ENCODE measurements around the gene FAM83G.
"Not testable (repeated sequence)": the region's sequence is repeated elsewhere in the genome, so short reads cannot be mapped to it uniquely, and the experiment has no call there.

The FAM83G gene, protein sequence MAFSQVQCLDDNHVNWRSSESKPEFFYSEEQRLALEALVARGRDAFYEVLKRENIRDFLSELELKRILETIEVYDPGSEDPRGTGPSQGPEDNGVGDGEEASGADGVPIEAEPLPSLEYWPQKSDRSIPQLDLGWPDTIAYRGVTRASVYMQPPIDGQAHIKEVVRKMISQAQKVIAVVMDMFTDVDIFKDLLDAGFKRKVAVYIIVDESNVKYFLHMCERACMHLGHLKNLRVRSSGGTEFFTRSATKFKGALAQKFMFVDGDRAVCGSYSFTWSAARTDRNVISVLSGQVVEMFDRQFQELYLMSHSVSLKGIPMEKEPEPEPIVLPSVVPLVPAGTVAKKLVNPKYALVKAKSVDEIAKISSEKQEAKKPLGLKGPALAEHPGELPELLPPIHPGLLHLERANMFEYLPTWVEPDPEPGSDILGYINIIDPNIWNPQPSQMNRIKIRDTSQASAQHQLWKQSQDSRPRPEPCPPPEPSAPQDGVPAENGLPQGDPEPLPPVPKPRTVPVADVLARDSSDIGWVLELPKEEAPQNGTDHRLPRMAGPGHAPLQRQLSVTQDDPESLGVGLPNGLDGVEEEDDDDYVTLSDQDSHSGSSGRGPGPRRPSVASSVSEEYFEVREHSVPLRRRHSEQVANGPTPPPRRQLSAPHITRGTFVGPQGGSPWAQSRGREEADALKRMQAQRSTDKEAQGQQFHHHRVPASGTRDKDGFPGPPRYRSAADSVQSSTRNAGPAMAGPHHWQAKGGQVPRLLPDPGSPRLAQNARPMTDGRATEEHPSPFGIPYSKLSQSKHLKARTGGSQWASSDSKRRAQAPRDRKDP

DNA sequence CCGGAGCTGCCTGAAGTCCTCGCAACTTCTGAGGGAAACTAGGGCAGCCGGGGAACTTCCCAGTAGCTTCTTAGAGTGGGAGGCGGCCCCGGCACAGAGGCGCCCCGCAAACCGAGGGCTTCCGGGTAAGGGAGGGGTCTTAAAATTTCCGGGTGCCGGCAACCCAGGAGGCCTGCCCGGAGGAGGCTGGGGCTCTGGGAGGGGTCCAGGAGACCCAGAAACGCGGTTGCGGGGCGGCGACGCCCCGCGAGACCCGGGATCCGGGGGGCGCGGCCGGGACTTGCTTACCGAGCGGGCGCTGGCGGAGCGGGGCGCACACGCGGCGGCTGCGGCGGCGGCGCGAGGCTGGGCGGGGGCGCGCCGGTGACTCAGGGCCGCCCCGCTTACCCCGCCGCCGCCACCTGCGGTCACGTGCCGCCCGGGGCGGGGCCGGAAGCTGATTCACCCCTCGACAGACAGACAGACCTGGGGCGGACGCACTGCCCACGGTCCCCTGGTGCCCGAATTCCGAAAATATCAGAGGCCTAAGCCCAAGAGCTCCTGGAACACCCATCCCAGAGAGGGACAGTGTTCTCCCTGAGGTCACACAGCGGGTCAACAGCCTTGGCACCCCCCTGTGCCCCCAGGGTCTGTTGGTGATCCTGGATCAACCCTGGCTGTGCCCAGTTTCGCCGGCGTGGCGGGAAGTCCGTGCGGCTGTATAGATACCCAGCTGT, at the start of gene FAM83G:
Gene FAM83G (minus strand): TSS at position 344 of the 716 bp plus-strand sequence. CDS start 723 bp downstream, outside the sequence.
- peak; percentile 70 to 89 (median 82) for DNase-seq (ENCODE audit: low read depth in 4 of 4, low spot score in 1 of 4)

DNA sequence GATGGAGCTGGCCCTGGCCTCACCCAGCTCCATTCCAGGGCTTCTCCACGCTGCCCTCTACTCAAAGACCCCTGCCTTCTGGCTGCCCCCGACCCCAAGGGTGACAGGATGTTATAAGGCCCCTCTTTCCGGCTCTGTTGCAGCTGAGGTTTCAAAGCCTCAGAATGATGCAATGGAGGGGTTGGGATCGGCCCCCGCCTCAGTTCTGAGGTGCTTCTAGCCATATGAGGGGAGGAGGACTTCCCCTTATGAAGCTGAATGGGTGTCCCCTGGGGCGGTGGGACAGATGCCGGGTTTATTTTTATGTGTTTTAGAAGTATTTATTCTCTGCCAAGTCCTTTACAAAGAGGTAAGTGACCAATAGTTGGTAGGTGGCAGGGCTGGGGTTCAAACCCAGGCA, 44.3 kb upstream of the FAM83G start:
- DNase-seq (ENCODE audit: low read depth in 4 of 4, low spot score in 1 of 4), result not testable (repeated sequence)

DNA sequence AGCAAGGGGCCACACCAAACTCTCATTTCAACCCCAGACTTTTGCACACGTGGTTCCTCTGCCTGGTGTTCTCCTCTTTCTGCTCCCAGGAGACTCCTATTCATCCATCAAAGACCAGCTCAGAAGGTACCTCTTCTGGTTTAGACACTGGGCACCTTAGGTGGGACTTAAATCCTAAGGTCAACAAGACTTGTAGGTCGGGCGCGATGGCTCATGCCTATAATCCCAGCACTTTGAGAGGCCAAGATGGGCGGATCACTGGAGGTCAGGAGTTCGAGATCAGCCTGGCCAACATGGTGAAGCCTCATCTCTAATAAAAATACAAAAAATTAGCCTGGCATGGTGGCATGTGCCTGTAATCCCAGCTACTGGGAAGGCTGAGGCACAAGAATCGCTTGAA, 42.9 kb upstream of the FAM83G start:
- not testable (repeated sequence) for DNase-seq (ENCODE audit: low read depth in 4 of 4, low spot score in 1 of 4)

DNA sequence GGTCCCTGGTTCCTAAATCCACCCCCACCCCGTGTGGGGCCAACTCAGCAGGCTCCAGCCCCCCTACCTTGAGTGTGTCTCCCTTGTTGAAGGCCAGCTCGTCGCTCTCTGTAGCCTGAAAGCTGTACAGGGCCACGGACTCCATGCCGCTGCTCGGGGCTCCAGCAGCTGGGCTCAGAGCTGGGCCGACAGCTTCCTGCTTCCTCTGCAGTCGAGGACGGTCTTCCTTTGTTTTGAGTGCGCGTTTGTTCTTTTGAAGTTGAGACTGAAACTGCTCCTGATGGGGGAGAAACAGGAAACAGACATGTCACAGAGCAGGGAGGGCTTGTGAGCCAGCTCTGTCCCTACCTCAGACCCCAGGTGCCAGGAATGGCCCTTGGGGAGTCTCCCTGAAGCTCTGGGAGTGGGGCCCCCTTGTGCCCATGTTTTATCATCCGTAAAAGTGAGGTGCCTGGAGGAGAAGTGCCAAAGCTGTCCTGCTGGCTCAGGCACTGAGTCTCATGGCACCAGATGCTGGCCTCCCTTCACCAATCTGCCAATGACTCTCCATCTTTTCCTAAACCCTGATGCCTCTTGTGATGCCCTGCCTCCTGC, 42.3 kb upstream of the FAM83G start, which contains the start of gene GRAP:
Gene GRAP (minus strand): TSS at position 176 of the 594 bp plus-strand sequence. CDS start 31 bp downstream, at position 145.
- not testable (repeated sequence) for DNase-seq (ENCODE audit: low read depth in 4 of 4, low spot score in 1 of 4)

DNA sequence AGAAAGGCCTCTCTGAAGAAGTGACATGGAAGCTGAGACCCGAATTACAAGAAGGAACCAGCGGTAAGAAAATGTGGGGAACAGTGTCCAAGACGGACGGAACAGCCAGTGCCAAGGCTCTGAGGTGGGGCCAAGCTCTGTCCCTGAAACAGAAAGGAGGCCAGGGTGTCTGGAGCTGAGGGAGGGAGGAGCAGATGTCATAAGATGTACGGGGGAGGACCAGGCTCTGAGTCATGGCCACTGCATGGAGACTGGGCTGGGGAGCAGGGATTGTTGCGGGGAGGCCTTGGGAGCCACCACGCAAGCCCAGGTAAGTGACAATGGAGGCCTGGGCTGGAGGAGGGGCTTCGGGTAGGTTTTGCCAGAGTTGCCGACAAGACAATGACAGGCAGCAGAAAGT, 40.1 kb upstream of the FAM83G start:
- not testable (repeated sequence) for DNase-seq (ENCODE audit: low read depth in 4 of 4, low spot score in 1 of 4)

DNA sequence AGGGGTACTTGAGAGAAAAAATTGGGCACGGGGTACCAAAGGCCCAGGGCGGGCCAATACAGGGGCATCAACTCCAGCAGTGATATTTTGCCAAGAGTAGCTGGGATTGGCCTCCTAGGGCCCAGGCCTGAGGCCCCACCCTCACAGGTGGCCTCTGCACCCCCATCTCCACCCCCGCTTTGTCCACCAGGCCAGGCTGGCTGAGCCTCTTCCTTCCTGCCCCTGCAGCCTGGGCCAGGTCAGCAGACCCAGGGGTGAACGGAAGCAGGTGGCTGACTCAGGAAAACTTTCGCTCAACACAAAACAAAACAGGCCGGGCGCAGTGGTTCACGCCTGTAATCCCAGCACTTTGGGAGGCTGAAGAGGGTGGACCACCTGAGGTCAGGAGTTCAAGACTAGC, 38.5 kb upstream of the FAM83G start:
- not testable (repeated sequence) for DNase-seq (ENCODE audit: low read depth in 4 of 4, low spot score in 1 of 4)

DNA sequence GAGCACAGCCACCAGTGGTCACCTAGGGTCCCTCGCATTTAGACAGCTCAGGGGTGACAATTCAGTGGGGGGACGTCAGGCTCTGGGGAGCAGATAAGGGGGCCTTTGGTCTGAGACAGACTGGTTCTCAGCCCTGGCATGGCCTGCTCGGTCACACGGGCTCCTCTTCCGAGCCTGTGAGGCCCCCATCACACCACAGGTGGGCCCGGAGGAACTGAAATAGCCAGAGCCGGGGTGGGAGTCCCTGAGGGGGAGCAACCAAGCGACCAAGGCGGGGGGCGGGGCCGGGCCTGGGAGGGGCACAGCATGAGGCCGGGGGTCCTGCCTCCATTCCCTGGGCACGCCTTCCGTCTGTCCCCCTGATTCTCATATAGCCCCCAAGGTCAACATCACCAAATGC, 37.8 kb upstream of the FAM83G start:
- not testable (repeated sequence) for DNase-seq (ENCODE audit: low read depth in 4 of 4, low spot score in 1 of 4)

DNA sequence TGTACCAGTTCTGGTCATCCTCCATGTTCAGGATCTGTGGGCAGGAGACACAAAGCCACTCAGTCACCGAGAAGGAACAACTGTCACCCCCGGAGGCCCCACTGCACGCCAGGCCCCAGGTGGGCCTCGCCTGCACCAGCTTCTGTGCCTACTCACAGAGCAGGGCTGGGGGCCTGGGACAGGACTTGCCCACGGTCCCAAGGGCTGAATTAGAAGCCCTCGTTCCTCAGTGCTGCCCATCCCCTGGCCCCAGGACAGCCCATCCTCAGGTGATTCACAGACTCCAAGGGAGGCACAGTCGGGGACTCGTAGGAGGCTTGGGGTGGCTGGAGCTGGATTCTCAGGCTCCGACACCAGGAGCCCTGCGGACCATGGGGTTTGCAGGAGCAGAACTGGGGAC, 37.3 kb upstream of the FAM83G start:
- DNase-seq (ENCODE audit: low read depth in 4 of 4, low spot score in 1 of 4), result not testable (repeated sequence)

DNA sequence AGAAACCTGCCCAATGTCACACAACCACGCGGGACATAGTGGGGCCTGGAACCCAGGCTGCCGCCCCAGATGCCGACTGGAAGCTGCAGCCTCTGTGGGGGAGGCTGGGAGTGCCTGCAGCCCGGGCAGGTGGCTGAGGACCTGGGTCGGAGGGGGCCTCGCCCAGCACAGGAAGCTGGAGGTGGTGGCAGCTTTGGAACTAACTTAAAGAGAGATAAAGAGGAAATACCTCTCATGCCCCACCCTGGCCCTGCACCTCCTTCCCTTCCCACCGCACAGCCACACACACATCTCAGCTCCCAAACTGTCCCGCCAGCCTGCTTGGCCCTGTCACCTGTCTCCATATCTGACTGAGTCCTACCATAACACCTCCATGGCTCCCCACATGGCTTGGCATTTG, 35.8 kb upstream of the FAM83G start:
- DNase-seq (ENCODE audit: low read depth in 4 of 4, low spot score in 1 of 4), result not testable (repeated sequence)

DNA sequence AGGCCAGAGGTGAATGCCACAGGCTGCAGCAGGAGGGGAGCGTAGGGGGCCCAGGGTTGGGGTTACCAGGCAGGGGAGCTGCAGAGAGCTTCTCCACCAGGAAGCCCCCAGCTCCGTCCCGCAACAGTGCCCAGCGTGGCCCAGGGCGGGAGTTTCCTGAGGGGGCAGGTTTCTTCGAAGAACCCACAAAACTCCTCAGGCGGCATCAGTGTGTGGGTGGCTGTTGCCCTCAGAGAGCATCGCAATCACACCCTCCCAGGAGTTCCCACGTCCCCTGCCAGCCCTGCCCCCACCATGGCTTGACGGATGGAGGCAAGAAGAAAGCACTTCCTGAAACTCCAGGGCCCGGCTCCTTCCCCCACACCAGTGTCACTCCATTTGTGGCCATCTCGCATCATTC, 34.2 kb upstream of the FAM83G start:
- DNase-seq (ENCODE audit: low read depth in 4 of 4, low spot score in 1 of 4), result not testable (repeated sequence)

DNA sequence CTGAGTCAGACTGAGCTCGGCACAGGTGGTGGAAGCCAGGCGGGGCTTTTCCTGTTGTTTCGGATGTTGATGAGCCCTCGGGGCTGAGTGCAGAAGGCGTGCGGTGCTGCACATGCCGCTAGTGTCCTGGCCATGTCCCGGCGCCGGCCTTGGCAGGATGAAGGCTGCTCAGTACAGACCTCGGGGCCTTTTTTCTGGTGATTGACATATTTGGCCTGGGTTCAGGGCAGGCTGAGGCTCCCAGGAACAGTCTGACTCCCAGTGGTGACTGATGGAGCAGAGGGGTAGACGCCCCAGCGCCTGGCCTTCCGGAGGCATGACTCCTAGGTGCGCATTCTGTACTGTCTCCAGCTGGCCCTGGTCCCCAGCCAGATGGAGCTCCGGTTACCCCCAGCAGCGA, 33.4 kb upstream of the FAM83G start:
- DNase-seq (ENCODE audit: low read depth in 4 of 4, low spot score in 1 of 4), result not testable (repeated sequence)

DNA sequence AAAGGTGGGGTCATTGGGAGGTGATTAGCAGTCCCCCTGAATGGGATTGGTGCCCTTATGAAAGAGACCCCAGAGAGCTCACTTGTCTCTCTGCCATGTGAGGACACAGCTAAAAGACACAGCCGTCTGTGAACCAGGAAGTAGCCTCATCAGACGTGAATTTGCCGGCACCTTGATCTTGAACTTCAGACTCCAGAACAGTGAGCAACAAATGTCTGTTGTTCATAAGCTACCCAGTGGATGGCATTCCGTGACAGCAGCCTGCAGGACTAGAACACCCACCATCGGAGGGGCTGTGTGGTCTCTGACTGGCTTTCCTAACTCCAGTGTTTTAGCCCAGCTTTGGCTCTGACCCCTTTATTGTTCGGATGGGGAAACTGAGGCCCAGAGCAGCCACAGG, 33.0 kb upstream of the FAM83G start:
- not testable (repeated sequence) for DNase-seq (ENCODE audit: low read depth in 4 of 4, low spot score in 1 of 4)

DNA sequence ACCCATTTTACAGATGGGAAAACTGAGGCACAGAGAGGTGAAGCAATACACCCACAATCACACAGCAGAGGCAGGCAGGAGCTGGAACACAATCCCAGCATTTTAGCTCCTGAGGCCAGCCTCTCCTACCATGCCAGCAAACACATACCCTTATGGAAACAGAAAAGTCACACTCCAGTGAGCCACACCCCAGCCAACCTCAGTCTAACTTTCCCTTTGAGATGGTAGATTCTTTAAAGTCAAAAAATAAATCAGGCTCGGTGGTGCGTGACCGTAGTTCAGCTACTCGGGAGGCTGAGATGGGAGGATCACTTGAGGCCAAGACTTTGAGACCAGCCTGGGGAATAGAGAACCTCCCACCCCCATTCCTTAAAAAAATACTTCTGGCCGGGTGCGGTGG, 31.6 kb upstream of the FAM83G start:
- not testable (repeated sequence) for DNase-seq (ENCODE audit: low read depth in 4 of 4, low spot score in 1 of 4)

DNA sequence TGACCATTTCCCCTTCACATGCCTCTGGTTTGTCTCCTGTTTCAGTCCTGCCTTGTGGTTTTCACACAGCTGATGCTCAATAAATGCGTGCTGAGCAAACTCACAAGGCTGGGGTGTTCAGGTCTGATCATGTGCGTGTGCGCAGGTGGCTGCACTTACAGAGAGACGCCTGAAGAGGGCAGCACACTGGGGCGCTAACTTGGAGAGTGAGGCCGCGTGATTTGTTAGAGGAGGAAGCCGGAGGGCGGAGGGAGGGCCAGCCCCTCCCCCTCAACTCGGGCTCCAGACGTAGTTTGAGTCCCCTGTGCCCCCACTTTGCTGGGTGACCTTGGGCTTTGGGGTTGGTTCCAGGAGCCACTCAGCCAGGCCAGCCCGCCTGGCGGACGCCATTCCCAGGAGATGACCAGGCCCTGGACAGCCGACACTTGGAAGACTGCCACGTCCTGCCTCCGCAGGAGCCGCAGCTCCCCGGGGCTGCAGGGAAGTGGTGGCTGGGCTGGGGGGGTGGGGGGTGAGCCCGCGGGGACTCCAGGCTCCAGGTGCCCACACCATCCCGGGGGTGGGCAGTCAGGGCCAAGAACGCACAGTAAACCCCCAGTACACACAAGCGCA, 27.9 kb upstream of the FAM83G start:
- not testable (repeated sequence) for DNase-seq (ENCODE audit: low read depth in 4 of 4, low spot score in 1 of 4)

DNA sequence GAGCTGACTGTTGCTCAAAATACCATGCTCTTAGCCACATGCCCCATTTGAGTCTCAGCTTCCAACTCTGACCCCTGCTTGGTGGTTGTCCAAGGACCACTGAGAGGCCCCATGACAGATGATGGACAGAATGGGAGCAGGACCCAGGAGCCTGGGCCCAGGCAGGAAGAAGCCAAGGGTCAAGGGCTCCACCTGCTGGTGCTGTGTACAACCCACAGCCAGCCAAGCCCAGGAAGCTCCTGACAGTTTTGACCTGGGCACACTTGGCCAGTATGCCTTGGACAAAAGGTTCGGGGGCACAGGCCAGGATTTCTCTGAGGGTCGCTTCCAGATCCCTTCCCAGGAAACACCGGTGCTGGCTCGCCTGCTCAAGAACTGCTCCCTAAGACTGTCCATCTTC, 27.2 kb upstream of the FAM83G start:
- DNase-seq (ENCODE audit: low read depth in 4 of 4, low spot score in 1 of 4), result peak in 3 of 4 experiments; percentile 21 to 38 (median 23)

DNA sequence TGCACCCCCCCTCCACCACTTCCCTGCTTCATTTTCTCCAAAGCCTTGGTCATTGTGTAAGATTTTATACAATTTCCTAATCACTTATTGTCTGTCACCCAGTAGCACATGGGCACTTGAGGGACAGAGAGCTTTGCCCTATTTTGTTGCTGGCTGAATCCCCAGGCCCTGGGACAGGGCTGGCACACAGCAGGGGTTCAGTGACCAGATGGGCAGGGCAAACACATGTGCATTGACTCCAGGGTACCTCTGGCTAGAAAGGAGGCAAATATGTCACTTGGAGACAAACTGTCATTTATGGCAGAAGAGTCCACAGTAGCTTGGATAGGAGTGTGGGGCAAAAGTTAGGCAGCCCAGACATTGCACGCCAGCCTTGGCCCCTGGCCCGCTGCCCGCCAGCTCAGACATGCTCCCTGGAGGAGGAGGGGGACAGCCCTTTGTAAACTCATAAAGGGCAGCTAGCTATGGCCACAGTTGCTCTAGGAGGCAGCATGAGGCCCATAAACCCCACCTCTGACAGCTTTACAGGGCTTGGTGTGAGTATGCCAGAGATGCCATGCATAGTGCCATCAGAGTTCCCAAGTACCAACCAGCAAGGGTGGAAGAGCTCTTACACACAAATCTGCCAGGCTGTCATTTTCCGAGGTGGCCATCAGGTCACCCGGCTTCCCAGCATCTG, 26.3 kb upstream of the FAM83G start:
- DNase-seq (ENCODE audit: low read depth in 4 of 4, low spot score in 1 of 4), result not testable (repeated sequence)

DNA sequence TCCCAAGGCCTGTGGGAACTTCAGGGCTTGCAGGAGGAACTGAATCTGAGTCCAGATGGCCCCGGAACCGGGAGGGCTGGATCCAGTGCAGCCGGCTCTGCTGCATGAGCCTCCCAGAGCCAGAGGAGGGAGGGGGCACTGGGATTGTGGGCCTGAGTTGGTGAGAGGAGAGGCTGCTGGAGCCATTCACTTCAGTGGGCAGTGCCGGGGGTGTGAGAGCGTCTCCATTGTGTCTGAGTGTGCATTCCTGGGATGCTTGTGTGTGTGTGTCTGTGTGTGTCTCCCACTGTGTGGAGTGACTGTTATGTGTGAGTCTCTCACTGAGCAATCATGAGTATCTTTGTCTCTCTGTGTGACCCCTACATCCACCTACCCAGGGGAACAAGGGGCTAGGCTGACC, 25.2 kb upstream of the FAM83G start:
- DNase-seq (ENCODE audit: low read depth in 4 of 4, low spot score in 1 of 4), result not testable (repeated sequence)

DNA sequence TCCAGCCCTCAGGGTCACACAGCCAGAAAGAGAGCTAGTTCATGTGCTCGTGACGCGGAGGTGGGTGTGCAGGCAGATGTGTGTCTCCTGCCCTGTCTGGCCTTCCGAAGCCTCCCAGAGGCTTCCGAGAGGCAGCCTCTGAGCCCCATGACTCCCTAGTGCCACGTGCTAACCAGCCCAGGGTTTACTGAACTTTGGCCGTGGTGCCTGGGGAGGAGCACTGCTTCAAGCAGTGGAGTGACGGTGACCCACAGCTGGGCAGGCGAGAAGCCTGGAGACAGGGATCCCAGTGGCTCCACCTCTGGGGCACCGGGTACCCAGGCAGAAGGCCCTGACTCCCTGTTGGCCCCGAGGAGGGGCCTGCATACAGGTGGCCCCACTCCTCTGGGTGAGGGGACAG, 24.1 kb upstream of the FAM83G start:
- not testable (repeated sequence) for DNase-seq (ENCODE audit: low read depth in 4 of 4, low spot score in 1 of 4)

DNA sequence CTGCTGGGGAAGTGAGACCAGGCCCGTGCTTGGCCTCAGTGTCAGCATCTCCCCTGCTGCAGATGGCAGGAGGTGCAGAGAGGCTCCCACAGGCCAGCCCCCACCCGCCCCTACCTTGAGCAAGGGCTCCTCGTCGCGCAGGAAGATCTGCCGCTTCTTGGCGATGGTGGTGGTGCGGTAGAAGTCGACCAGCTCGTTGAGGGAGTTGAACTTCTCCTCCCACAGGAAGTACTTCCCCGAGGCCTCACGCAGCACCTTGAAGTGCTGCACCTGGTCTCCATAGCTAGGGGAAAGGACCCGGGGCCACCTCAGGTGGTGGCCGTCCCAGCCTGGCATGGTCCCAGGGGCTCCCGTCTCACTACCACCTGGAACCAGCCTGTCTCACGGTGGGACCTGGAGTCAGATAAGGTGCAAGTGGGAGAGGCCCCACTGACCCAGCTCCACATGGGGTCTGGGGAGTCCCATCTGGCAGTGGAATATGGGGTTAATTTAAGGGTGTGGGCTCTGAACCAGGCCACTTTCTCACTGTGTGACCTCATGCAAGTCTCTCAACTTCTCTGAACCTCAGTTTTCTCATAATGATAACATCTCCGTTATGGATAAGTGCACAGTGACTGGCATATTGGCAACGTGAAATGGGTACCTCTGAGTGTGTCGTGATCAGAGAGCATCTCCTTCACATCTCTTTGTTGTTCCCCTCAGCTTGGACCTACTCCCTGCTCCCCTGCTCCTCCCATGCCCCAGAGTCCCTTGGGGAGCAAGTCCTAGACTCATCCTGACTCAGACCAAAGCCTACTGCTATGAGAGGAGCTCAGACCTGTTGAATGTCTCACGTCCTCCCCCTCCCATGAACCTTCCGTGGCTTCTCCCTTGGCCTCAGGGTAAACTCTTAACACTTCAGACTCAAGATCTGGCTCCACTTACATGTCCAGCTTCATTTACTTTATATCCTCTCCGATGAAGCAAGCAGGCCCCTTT, 19.8 kb upstream of the FAM83G start:
- DNase-seq (ENCODE audit: low read depth in 4 of 4, low spot score in 1 of 4), result no peak

Data from stimulated activated CD4-positive, alpha-beta T cell treated with anti-CD3 and anti-CD28 coated beads, Interleukin-1b, Interleukin-23, amount 100 ng/mL, for 24 hours (primary cell).